Astrocyte of the spinal cord (primary cell): ENCODE measurements around the gene ACP6.
A peak's percentile ranks its signal among the peaks of the same experiment; 100 is the strongest.
"Not testable (repeated sequence)": the region's sequence is repeated elsewhere in the genome, so short reads cannot be mapped to it uniquely, and the experiment has no call there.

ENCODE experiments used
- DNase-seq: peaks from one replicate; pipeline ENCODE4 v3.0.0; 2011; ENCODE audit warnings: low read depth, low spot score
- H3K4me3 ChIP-seq: 2 replicates; pipeline ENCODE4 v1.5.1; 2011; ENCODE audit warnings: low read depth, mild to moderate bottlenecking, low read length, moderate library complexity
- CTCF ChIP-seq: IDR thresholded peaks from 2 replicates; pipeline ENCODE4 v1.5.1; 2012; ENCODE audit warnings: low read depth, mild to moderate bottlenecking, low read length, inconsistent platforms
- in situ Hi-C: cut with HindIII; loops from 2 replicates; pipeline ENCODE4 v1.10.0; 2017; ENCODE audit warnings: low sequenced_read_pairs

Gene ACP6

GRCh38 chr1:147700042-147701006, 30.0 kb upstream of the ACP6 start:
- peak; percentile 97 for TF ChIP-seq CTCF
- DNase-seq, result peak; percentile 73
- in situ Hi-C loops, result no loop called here
- no peak overlapping the region for H3K4me3 ChIP-seq

- no peak for TF ChIP-seq CTCF
- H3K4me3 ChIP-seq, result no peak overlapping the region
Observed at GRCh38 chr1:147699686-147700041, 29.3 kb upstream of the ACP6 start.

GRCh38 chr1:147683163-147683763, 12.9 kb upstream of the ACP6 start:
- DNase-seq, result no peak
- no peak overlapping the region for H3K4me3 ChIP-seq
- no peak for TF ChIP-seq CTCF
- in situ Hi-C loops, result no loop called here

More at GRCh38 chr1:147699686-147700041, 29.3 kb upstream of the ACP6 start:
- DNase-seq, result no peak
- in situ Hi-C loops, result no loop called here

- DNase-seq, H3K4me3 ChIP-seq, in situ Hi-C loops: not testable (repeated sequence)
Observed at GRCh38 chr1:147680608-147681235, 10.4 kb upstream of the ACP6 start.

GRCh38 chr1:147677681-147678080, 7.4 kb upstream of the ACP6 start:
- not testable (repeated sequence) for H3K4me3 ChIP-seq

GRCh38 chr1:147676311-147677085, 6.2 kb upstream of the ACP6 start:
- H3K4me3 ChIP-seq, result no peak overlapping the region
- DNase-seq, result peak; percentile 83
- TF ChIP-seq CTCF, result no peak
- in situ Hi-C loops, result no loop called here

More at GRCh38 chr1:147677681-147678080, 7.4 kb upstream of the ACP6 start:
- in situ Hi-C loops, DNase-seq: not testable (repeated sequence)

- TF ChIP-seq CTCF, result no peak
- DNase-seq, result no peak
- no peak overlapping the region for H3K4me3 ChIP-seq
- in situ Hi-C loops, result no loop called here
Observed at GRCh38 chr1:147673816-147674215, 3.5 kb upstream of the ACP6 start.
